ENCODE measurements around the gene SLC12A7.

SLC12A7 gene

DNA sequence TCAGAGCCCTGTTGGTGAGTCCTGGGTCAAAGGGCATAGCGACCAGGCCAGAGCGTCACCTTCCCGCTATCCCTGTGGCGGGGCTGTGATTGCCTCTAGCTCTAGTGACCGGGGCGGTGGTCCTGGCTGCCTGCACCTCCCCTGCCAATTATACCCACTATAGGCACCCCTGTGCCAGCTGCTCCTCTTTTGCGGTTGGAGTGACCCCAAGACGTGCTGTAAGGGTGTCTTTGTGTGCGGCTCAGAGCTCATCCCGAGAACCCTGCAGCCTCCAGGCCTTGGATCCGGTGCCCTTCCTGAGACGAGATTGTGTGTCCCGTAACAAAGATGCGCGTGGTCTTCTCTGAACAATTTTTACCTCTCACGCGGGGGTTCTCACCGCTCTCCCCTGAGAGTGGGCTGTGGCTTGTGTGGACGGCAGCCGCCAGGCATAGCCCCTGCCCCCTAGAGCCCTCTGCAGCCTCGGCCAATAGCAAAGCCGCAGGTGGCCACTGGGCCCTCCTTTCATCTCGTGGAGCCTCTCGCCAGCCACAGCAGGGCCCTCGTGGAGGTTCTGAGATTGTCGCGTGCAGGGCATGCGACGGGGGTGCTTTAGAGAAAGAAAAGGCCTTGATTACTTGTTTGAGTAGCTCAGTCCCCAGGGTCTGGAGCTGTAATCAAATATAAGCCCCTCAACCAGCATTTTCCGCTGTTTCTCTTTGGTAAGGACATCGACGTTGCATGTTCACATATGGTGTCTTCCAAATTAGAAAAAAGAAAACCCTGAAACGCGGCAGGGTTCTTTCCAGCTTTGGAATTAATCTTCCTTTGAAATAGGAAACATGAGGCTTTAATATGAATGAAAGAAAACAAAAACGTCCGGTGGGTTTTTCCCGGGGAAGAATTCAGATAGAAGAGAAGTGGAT lies 92.6 kb downstream of the SLC12A7 start:
- DNase-seq (ENCODE audit: low read depth), result no peak

DNA sequence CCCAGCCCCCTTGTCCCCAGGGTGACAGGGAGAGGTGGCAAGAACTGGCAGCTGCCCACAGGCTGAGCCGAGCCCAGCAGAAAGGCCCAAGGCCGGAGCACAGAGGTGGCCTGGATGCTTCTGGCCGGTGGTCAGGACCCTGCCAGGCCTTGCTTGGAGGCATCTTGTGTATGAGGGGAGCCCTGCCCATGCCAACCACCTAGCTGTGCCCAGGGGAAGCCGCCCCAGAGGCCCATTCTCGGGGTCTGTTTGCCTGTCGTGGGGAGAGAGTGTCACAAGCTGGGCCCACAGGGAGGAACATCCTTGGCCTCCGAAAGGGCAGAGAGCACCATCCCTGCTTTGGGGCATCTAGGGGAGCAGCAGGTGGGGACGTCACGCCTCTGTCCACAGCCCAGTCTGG lies 93.3 kb downstream of the SLC12A7 start:
- no peak for DNase-seq (ENCODE audit: low read depth)

DNA sequence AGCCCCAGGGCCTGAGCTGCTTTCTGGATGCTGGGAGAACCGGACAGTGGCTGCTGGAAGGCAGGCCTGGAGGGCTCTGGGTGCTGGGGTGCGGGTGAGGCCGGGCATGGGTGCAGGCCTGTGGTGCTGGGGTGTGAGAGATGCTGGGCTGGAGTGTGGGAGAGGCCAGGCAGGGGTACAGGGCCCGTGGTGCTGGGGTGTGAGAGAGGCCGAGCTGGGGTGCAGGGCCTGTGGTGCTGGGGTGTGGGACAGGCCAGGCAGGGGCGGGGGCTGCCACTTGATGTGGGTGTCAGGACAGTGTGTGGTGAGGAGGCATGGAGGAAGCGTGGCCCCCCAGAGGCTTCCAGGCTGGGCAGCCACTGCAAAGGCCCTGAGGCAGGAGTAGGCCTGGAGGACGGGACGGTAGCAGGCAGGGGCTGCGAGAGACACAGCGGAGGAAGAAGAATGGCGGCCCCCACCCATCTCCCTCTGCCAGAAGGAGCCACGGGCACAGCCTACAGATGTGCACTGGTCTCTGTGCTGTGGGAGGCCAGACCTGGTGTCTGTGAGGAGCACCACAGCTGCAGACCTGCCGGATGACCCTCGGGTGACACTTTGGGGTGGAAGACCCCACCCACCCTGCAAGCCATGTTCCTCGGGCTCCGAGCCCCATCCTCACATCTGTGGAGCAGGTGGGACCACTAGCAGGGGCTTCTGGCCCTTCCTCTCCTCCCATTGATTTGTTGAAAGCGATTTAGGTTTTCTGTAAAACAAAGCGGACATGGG lies 94.0 kb downstream of the SLC12A7 start:
- DNase-seq (ENCODE audit: low read depth), result no peak

DNA sequence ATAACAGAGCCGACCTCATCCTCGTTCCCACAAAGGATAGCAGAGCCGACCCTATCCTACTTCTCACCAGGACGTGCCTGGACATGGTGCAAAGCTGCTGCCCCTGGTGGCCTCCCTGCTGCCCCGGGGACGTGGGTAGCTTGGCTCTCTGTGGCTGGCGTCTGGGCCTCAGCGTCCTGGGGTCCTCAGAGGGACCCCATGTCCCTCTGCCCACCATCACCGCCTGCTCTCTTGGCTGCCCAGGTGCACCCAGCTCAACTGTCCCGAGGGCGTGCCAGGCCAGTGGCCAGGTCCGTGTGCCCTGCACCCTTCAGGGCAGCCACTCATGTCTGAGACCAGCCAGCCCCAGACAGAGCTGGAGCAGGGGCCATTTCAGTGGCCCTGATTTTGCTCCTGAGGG lies 94.8 kb downstream of the SLC12A7 start:
- DNase-seq (ENCODE audit: low read depth), result no peak

DNA sequence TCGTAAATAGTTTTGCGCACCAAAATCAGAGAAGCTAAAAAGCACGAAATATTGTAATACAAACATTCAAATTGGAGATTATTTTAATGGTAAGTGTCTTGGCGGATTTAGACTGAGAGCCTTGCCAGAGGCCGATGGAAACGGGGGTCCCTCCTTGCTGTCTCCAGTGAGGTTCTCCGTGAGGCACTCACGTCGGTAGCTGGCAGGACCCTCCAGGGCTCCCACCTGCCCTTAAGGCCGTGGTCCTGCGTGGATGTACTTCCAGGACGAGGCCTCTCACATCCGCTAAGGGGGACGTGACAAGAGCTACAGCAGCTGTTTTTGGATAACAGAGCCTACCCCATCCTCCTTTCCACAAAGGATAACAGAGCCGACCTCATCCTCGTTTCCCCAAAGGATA lies 95.4 kb downstream of the SLC12A7 start:
- no peak for DNase-seq (ENCODE audit: low read depth)

DNA sequence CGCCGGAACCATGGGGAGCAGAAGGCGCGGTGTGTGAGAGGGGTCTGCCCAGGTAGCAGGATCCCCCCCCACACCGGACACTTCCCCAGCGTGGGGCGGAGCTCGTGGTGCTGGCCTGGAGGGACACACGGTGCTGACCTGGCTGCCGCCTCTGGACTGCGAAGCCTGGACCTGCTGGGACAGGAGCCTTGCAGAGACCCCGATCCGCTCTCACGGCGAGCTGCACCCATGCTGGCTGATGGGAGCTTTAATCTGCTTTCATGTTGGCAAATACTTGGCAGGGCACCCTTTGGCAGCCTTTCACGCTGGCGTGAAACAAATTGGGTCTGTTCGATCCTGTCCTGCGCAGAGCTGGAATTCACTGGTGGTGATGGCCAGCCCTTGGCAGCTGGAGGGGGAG lies 95.8 kb downstream of the SLC12A7 start:
- DNase-seq (ENCODE audit: low read depth), result no peak

DNA sequence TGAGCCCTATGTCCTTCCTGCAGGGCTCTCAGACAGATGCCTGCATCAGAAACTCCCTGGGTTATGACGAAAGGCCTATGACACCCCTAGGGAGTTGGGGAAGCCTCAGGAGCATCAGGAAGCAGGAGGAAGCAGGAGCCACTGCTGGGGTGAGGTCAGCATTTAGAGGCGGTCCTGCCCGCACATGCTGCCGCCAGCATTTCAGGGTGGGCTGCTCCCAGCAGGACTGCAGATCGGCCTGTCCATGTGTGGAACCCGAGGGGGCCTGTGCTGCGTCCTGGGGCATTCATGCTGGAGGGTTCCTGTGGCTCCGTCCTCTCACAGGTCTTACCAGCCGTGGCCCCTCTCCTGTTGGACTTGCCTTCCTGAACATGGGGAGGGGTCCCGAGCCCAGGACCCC lies 96.4 kb downstream of the SLC12A7 start:
- DNase-seq (ENCODE audit: low read depth), result no peak

DNA sequence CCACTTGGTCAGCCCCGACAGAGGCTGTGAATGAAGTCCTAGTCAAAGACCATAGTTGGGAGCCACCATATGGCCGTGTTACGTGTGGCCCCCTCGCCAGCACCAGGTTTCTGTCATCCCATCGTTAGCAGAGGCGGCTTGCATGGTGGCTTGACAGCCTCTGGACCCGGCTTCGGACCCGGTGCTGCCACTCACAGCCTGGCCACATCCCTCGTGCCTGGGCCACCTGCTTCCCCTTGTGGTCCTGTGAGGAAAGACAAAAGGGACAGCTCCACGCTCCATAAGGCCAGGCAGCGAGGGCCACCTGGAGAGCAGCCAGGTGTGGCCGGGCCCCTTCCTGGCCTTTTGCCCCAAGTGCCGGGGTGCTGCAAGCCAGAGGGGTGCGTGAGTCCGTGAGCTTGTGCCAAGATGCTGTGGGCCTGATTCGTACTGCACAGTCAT lies 97.1 kb downstream of the SLC12A7 start:
- DNase-seq (ENCODE audit: low read depth), result no peak

DNA sequence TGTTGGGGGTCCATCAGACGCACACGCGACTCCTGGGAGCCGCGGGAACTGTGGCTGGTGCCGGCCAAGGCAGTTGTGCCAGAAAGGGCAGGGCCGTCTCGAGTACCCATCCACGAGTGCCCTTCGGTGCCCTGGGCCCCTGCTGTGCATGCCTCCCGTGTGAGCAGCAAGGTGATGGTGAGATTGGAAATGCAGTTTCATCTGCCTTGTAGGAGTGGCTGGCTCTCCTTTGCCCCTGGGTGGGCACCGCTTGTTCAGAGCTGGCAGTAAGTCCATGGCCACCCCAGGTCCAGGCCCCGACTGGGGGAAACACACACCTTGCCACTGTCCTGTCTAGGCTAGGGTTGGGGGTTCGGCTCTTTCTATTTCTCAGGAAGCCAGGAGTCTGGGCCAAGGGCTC lies 97.5 kb downstream of the SLC12A7 start:
- DNase-seq (ENCODE audit: low read depth), result no peak

DNA sequence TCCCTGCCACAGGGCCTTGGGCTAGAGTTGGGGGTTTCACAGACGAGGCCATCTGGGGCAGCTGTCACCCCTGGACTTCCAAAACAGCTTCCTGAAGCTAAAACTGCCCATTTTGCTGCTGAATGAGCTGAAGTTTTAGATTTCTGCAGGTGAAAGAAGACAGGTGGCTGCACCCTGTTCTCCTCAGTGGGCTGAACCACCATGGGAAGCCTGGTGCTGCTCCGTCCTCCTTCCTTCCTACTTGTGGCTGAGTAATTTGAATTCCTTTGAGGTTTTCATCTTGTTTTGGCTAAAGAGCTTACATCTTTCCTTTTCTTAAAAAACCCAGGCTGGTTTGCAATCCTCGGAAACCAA lies 97.9 kb downstream of the SLC12A7 start:
- no peak for DNase-seq (ENCODE audit: low read depth)

DNA sequence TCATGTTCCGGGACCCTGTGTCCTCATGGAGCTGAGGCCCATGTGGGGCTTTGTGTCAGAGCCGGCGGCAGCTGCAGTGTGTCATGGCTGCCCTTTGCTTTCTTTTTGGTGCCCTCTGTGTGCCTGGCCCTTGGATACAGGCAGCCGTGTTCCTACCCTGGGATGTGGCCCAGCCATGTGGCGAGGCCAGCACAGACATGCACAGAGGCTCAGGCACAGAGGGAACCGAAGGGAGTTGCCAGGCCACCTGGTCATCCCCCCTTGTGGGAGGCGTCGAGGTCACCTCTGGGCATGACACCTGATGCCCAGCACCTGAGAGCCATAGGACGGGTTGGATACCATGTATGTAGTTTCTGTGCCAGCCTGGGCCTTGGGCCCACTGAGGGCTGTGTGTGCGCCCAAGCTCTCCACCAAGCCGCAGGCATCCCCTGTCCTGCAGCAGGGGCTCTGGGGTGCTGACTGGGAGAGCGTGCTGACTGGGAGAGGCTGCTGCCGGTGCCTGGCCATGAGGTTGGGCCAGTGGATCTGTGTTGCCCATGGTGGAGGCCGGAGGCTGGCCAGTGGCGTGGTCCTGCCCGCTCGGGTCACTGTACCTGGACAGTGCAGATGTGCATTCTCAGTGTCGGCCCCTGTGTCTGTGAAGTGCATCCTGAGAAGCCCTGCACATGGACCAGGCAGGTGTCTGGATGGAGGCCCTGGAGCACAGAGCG lies 98.5 kb downstream of the SLC12A7 start:
- no peak for DNase-seq (ENCODE audit: low read depth)

DNA sequence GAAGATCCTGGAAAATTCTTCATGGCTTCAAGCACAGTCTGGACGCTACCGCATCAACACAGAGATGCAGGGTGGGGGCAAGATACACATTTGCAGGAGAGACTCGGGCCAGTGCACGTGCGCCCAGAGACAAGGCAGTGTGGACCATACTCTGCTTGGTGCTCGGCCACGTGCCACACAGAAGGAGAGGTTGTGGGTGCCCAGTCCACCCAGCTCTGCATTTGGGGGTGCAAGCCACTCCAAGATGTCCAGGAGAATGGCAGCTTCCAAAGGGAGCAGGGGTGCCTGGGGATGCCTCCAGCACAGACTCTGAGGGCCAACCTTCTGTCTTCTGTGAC lies 99.0 kb downstream of the SLC12A7 start:
- DNase-seq (ENCODE audit: low read depth), result no peak

DNA sequence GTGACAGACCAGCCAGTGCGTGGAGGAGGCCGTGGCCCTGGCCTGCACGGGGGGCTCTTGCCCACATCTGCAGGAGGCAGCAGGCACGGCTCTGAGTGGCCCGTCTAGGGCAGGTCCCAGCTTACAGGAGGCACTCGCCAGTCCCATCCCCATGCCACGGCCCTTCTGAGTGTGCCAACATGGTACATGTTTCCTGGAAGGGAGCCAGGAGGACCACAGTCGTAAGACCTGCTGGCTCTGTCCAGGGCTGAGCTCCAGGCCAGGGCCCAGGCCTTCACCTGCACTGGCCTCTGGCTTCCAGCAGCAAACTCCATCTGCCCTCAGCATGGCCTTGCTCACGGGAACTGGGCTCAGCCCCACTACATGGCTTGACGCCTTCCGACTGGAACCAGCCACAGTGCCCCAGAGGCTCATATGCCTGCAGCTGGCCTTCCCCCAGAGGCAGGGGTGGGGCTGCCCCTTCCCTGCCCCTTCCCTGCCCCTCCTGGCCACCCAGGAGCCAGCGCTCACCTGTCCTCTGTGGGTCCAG lies 99.5 kb downstream of the SLC12A7 start:
- DNase-seq (ENCODE audit: low read depth), result no peak

DNA sequence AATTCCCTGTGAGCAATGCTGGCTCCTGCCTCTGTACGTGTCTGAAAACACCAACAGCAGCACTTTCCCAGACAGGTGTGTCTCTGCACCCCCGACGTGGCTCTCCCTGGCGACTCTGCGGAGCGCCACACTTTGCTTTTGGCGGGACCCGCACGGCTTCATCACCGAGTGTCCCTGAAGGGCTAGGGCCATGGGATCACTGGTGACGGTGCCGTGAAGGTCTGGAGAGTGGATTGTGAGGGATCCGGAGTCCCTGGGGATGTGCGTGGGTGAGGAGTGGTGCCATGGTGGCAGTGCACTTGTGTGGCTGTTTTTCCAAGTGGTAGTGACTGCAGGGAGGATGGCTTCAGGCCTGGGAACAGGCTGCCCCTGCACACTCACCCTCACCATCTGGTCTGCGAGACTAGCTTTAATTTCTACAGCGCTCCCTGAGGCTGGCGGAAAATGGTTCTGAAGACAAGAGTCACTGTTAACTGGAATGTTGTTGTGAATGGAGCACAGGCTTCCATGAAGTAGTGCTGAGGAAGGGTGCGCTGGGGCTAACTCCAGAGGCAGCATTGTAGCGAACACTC lies 100.0 kb downstream of the SLC12A7 start:
- no peak for DNase-seq (ENCODE audit: low read depth)

DNA sequence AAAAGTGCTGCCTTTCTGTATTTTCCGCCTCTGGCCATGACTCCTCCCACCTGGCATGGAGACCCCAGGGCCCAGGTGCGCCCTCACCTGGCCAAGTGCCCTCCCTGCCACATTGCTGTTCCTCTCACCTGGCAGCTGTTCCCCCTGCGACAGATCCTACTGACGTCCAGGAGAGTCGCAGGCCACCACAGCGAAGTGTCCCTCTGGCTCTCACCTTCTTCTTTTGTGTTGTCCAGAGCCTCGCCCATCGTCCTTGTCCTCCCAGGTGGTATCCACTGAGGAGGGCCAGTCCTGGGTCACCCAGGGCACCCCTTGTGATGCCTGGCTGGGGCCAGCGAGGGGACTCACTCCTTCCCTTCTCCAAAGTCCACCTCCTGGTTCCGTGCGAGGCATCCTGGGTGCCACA lies 100.6 kb downstream of the SLC12A7 start:
- DNase-seq (ENCODE audit: low read depth), result peak; percentile 20

DNA sequence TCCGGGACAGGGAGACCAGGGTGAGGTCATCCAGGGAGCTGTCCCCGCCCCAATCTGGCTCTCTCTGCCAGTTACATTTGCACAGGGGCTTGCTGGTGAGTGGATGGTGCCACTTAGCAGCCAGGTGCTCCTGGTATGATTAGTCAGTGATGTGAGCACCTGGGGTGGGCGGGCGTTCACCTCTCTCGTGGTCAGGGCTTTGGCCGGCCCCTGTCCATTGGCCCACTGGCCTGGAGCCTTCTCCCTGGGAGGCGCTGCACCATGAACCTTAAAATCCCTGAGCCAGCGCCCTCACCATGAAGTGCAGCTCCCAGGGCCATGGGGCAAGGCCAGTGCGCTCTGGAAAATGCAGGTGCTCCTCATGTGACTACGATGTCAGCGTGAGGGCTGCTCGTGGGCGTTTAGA lies 101.2 kb downstream of the SLC12A7 start:
- no peak for DNase-seq (ENCODE audit: low read depth)

DNA sequence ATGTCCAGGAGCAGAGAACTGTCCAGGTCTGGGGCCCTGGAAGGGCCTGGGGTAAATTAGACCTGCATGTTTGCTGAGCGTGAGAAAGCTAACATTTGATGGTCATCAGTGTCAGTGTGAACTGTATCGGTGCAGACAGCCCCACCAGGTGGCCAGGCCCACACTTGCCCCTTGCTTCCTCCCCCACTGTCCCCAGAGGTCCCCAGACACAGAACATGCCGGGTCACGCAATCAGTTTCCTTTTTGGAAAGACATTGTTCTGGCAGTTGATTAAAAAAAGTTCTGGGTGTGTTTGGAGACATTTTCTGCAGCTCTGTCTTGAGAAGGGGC lies 101.7 kb downstream of the SLC12A7 start:
- no peak for DNase-seq (ENCODE audit: low read depth)

DNA sequence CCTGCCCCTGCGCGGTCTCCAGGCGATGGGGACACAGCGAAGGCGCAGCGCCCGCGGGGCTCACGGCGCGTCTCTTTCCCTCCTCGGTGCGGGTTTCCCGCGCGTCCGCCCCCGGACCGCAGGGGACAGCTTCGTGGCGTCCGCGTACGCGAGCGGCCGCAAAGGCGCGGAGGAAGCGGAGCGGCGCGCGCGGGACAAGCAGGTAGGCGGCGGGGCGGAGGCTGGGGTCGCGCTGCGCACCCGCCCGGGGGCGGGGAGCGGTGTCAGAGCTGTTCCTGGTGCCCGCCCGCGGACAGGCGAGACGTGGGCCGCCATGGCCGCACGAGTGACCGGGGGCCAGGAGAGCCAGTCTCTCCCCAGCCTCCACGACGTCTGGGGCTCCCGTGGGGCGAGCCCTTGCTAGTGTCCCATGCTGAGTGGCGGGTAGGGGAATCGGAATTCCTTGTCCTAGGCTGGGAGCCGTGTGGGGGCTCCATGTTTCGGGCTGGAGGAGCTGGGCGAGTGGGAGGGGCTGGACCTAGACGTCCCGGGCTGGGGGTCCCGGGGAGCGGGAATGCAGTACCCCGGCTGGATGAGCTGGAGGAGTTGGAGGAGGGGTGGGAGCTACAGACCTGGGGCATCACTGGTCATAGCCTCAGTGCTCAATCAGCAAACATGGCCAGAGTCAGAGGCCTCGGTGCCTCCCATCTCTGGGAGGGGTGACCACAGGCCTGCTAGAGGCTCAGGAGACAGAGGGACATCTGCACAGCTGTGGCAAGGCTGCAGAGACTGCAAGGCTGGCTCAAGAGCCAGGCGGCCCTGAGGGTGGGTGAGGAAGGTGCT lies 102.3 kb downstream of the SLC12A7 start:
- DNase-seq (ENCODE audit: low read depth), result no peak

DNA sequence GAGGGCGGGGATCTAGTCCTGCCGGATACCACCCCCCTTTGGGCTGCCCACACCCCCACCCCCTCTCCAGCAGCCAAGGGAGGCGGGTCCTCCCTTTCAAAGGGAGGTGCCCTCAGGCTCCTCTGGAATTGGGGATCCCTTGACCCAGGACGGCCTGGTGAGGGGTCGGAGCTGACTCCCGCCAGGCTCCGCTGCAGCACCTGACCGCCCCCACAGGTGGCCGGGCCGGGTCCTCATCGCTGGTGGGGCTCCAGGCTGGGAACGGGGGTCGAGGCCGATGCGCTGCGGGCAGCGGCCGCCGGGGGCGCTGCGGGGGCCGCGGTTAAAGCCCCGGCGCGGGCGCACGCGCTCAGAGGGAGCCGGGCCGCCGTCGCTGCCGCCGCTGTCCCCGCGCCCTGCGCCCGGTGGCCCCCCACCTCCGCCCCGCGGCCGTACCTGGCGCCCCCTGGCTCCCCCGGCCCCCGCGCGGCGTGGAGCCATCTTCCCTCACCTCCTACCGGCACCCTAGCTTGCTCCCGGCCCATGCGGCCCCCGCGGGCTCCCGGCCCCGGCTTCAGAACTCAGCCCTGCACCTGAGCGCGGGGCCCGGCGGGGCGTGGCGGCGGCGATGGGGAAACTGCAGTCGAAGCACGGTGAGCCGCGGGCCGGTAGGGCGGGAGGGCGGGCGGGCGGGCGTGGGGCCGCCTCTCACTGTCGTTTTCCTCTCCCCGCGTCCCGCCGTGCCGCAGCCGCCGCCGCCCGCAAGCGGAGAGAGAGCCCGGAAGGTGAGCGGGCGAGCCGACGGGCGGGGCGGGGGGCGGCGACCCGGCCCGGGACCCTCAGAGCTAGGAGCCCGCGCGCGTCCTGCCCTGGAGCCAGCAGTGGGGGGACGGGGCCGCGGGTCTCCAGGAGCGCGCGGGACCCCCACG lies 103.2 kb downstream of the SLC12A7 start, which contains the start of gene NKD2:
Gene NKD2, plus strand, starts transcription at position 352 of the 908 bp plus-strand sequence. Its CDS starts 256 bp downstream, at position 608.
- DNase-seq (ENCODE audit: low read depth), result no peak
